MM.1S (cell line): Measurements from ENCODE around the gene SNX27.

ENCODE experiments used
- CTCF ChIP-seq: fragments of 300-600 bp; sonication (generic); IDR thresholded peaks from 2 replicates; pipeline ENCODE4 v1.5.1; 2016; ENCODE audit warnings: antibody characterized with exemption, low read length, mixed read lengths
- EZH2 ChIP-seq: fragments of 300-600 bp; sonication (generic); optimal IDR thresholded peaks from 2 replicates; pipeline ENCODE3; 2017; ENCODE audit warnings: low read depth, mild to moderate bottlenecking, antibody characterized with exemption, low read length, mixed read lengths

GRCh38 chr1:151703813-151704212 lies 92.0 kb downstream of the SNX27 start:
- TF ChIP-seq CTCF (no peak), EZH2 (no peak)
